Testis (tissue), 3 donors: ENCODE results near the gene LSM3. TPM values are rescaled to one million over a fixed set of nuclear protein-coding genes. Genes with fewer than 3 reads are reported as not detected.

Experiments
- DNase-seq: peaks from one replicate; pipeline ENCODE4 v3.0.0-alpha.2; 2019
- H3K27ac ChIP-seq, 2 donors: fragments of 200-600 bp; sonication (generic); one replicate each; pipeline ENCODE4 v1.5.1; 2019
- H3K27me3 ChIP-seq: fragments of 200-600 bp; sonication (generic); one replicate; pipeline ENCODE4 v1.5.1; 2019
- H3K36me3 ChIP-seq: fragments of 200-600 bp; sonication (generic); one replicate; pipeline ENCODE4 v1.5.1; 2017; ENCODE audit warnings: low read depth; ENCODE audit errors: missing control alignments
- H3K4me1 ChIP-seq: fragments of 200-600 bp; sonication (generic); one replicate; pipeline ENCODE4 v1.5.1; 2019
- H3K4me3 ChIP-seq, 2 donors: fragments of 200-600 bp; sonication (generic); one replicate each; pipeline ENCODE4 v1.5.1; 2017 to 2019
- H3K9me3 ChIP-seq: fragments of 200-600 bp; sonication (generic); one replicate; pipeline ENCODE4 v1.5.1; 2017
- POLR2A ChIP-seq: fragments of 450-650 bp; IDR thresholded peaks from one replicate; pipeline ENCODE4 v1.6.1; 2017; ENCODE audit warnings: antibody characterized with exemption, mild to moderate bottlenecking, moderate library complexity
- WGBS, 2 donors: methylation state at CpG; one replicate each; pipeline ENCODE4 v1.1.5; 2018; 5-methylcytosine and 5-hydroxymethylcytosine counted together
- intact Hi-C: fragments of 100-400 bp; cut with DNase I; formaldehyde crosslinking; loops from one replicate; pipeline ENCODE4 v1.15.1; 2023; ENCODE audit warnings: low total_unique reads
- polyA plus RNA-seq: library from polyadenylated mRNA; stranded (reverse); fragments of 350-450 nt; fragmentation: Illumina TruSeq; extraction: RNeasy Lipid Tissue Mini Kit (QIAGEN cat#74804); gene quantifications from one replicate; pipeline ENCODE4 v1.2.3, GENCODE V29; 2014; ENCODE audit warnings: low read depth, low replicate concordance; ENCODE audit not compliant: insufficient read depth
- total RNA-seq, 2 donors: library from RNA; depleted of rRNA; stranded (reverse); fragments of >200 nt; gene quantifications; one replicate each; pipeline ENCODE4 v1.2.3, GENCODE V29; 2016
- TF ChIP-seq, protein P1 (sequence below), 3 experiments: fragments of 450-650 bp in 2 of 3; fragments of 200-600 bp in 1 of 3; sonication (generic) in 1 of 3; IDR thresholded peaks; one replicate each; pipeline ENCODE4 v1.5.1; 2016 to 2019; ENCODE audit warnings: antibody characterized with exemption in 3 of 3, mild to moderate bottlenecking in 2 of 3, moderate library complexity in 1 of 3

LSM3 gene
- total and polyA plus RNA-seq, 3 donors from 2014 or later = 13.6 to 21.2 (median 14.9) TPM

DNA sequence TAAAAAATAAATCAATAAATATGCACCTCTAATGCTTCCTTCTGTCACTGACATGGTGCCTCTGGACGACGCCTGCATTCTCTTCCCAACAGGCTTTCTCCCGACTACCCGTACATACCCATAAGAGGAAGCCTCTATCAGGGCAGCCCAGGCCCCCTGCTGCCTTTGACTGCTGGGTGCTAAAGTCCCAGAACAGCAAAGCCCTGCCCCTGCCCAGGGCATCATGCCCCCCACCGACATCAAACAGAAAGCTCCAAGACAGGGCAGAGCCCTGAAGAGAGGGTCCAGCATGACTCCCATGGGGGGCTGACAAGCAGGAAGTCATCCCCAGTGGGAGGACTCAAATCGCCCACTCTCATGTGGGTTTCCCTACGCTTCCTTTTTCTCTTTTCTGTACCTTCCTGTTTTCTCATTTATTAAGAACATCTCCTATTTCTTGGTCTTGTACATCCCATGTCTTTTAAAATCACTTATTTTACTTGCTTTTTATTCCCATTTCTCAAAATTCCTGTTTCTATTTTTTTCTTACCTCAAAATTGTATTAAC lies 23.6 kb upstream of the LSM3 start:
- intact Hi-C loops = no loop called here
- no peak for DNase-seq
- Histone ChIP-seq H3K9me3 (no peaks in the 10 kb centered on the region), H3K4me3 (no peak overlapping the region), H3K4me1 (no peaks in the 10 kb centered on the region), H3K27ac (no peak overlapping the region), H3K27me3 (no peaks in the 10 kb centered on the region), H3K36me3 (no peaks in the 10 kb centered on the region)
- 85 to 95% methylated on average over 7 of the region's 7 CpGs for WGBS, 2 donors
- TF ChIP-seq, protein P1, sequence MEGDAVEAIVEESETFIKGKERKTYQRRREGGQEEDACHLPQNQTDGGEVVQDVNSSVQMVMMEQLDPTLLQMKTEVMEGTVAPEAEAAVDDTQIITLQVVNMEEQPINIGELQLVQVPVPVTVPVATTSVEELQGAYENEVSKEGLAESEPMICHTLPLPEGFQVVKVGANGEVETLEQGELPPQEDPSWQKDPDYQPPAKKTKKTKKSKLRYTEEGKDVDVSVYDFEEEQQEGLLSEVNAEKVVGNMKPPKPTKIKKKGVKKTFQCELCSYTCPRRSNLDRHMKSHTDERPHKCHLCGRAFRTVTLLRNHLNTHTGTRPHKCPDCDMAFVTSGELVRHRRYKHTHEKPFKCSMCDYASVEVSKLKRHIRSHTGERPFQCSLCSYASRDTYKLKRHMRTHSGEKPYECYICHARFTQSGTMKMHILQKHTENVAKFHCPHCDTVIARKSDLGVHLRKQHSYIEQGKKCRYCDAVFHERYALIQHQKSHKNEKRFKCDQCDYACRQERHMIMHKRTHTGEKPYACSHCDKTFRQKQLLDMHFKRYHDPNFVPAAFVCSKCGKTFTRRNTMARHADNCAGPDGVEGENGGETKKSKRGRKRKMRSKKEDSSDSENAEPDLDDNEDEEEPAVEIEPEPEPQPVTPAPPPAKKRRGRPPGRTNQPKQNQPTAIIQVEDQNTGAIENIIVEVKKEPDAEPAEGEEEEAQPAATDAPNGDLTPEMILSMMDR (IDR thresholded peaks at IDR 0.05) = no peak
- no peak for TF ChIP-seq POLR2A

DNA sequence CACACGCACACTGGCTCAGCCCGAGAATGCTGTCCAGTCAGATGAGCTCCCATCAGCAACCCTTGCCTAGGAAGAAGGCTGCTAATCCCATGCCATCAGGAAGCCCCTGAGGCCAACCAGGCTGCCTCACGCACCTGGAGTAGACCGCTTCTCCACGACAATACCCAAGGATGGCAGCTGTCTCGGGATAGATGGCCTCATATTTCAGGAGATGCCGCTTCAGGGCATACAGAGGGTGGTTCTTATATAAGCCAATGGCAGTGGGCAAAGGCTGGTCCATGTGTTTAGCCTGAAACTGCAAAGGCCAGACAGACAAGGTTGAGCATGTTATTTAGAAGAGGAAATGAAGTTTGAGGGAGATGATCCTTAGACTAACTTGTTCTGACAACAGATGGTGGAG lies 22.4 kb upstream of the LSM3 start:
- H3K4me3 ChIP-seq = no peak overlapping the region
- no peak for DNase-seq
- no peaks in the 10 kb centered on the region for H3K4me1 ChIP-seq
- 94 to 100% methylated on average over 7 of the region's 7 CpGs for WGBS, 2 donors
- H3K27ac ChIP-seq = no peak overlapping the region
- TF ChIP-seq, protein P1 (IDR thresholded peaks at IDR 0.05) = no peak
- TF ChIP-seq POLR2A = no peak
- no peaks in the 10 kb centered on the region for H3K27me3 ChIP-seq
- intact Hi-C loops = no loop called here
- H3K9me3 ChIP-seq = no peaks in the 10 kb centered on the region
- H3K36me3 ChIP-seq = no peaks in the 10 kb centered on the region

DNA sequence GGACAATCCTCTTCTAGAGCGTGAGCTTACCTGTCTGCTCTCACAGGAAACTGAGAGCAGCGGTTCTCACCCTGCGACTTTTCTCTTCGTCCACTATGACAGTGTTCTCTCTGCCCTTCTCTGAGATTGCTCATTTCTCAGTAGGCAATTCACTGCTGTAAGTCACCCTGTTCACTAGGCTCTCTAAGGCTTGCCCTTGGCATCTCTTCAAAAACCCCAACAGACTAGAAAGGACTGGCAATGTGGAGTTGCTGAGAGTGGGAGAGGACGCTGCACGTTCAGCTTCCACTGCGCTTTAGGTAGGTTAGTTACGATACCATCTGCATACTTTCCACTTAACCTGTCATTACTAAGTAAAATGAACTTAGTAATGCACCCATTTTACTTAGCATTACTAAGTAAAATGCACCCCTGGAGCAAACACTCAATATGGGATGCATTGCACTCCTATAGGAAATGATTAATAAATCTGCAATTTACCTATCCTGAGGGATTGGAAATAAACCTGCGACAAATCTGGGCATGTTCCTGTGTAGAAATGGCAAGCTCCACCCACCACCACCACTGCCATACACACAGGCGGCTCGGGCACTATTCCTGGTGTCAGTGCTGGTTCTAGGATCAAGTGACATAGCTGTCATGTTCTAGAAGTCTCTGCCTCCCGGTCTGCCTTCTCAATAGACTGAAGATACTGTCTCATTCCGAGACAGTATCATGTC lies 21.6 kb upstream of the LSM3 start:
- H3K9me3 ChIP-seq = no peaks in the 10 kb centered on the region
- DNase-seq = no peak
- TF ChIP-seq, protein P1 (IDR thresholded peaks at IDR 0.05) = no peak
- no peak for TF ChIP-seq POLR2A
- H3K27me3 ChIP-seq = no peaks in the 10 kb centered on the region
- intact Hi-C loops = no loop called here
- H3K4me3 ChIP-seq = no peak overlapping the region
- no peaks in the 10 kb centered on the region for H3K4me1 ChIP-seq
- no peaks in the 10 kb centered on the region for H3K36me3 ChIP-seq
- H3K27ac ChIP-seq = no peak overlapping the region
- WGBS, 2 donors = 94 to 97% methylated on average over 13 of the region's 13 CpGs

DNA sequence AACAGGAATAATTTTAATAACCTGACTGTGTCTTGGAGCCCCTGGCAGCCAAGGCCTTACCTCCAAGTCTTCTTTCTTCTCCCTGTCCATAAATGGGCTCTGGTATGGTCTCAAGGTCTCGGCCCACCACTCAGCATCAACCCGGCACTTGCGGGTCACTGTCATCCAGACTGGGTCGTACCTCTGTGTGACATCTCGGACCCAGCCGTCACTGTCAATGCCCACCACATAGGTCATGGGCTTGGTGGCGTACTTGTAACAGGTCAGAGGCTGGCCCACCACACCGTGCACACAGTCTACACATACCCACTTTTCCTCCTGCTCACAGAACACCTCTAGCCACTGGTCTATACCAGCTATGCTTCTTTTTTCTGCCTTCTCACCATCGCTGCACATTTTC lies 20.7 kb upstream of the LSM3 start:
- Histone ChIP-seq H3K27me3 (no peaks in the 10 kb centered on the region), H3K36me3 (no peaks in the 10 kb centered on the region)
- no peak for TF ChIP-seq POLR2A
- TF ChIP-seq, protein P1 (IDR thresholded peaks at IDR 0.05) = no peak

DNA sequence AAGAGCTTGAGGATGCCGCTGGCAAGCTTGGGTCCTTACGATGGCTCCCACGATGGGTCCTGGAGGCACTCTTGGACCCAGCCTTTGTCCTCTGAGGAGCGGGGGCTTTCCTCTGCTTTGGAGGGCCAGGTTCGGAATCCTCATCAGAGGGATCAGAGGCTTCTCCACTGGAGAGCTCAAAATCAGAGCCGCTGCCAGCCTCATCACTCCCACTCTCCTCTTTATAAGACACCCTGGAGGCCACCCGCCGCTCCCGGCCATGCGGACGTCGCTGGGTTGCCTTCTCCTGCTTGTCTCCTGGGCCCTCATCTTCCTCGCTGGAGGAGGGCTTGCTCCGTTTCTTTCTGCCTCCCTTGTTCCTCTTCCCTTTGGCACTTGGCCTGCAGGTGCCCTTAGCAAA lies 20.2 kb upstream of the LSM3 start:
- Histone ChIP-seq H3K27ac (no peak overlapping the region), H3K27me3 (no peaks in the 10 kb centered on the region), H3K9me3 (no peaks in the 10 kb centered on the region), H3K4me3 (no peak overlapping the region), H3K36me3 (no peaks in the 10 kb centered on the region), H3K4me1 (no peaks in the 10 kb centered on the region)
- TF ChIP-seq POLR2A = no peak
- TF ChIP-seq, protein P1 (IDR thresholded peaks at IDR 0.05) = no peak
- 94 to 97% methylated on average over 14 of the region's 14 CpGs for WGBS, 2 donors
- intact Hi-C loops = no loop called here
- no peak for DNase-seq

More for the DNA sequence above, 20.7 kb upstream of the LSM3 start:
- Histone ChIP-seq H3K27ac (no peak overlapping the region), H3K9me3 (no peaks in the 10 kb centered on the region), H3K4me1 (no peaks in the 10 kb centered on the region), H3K4me3 (no peak overlapping the region)
- no peak for DNase-seq
- intact Hi-C loops = no loop called here
- WGBS, 2 donors = 95 to 97% methylated on average over 9 of the region's 9 CpGs
